Measurements from ENCODE around the gene SARM1. TPM values are rescaled to one million over a fixed set of nuclear protein-coding genes. Genes with fewer than 3 reads are reported as not detected.

SARM1 gene
- total and polyA plus RNA-seq, 9 of the 15 experiments (the other 6 are each of a cell fraction or from before 2014, with no cell fraction given) = 0.04 to 0.55 (median 0.11) TPM; not detected in 2

- POLR2A ChIA-PET = interaction anchor here (0.6 to 1.9 kb wide), 7 partner anchors 9 to 724 kb away, joined by 3 to 8 read pairs (median 4); no protein-coding TSS in a partner anchor
- ATAC-seq = no peak
Measured at GRCh38 chr17:28395426-28395825, 23.9 kb downstream of the SARM1 start.

More at GRCh38 chr17:28395426-28395825, 23.9 kb downstream of the SARM1 start:
- intact Hi-C loops (cut with micrococcal nuclease) = no loop called here
- Histone ChIP-seq H3K9me3 (replicated peaks; ENCODE audit: control insufficient read depth, insufficient read depth, low read depth, low read length) (no peaks in the 10 kb centered on the region), H3K27me3 (ENCODE audit: control insufficient read depth in 2 of 2, insufficient read depth in 2 of 2, low read length in 2 of 2) (no peaks in the 10 kb centered on the region), H3K79me2 (ENCODE audit: control insufficient read depth, insufficient read depth, low read length) (no peaks in the 10 kb centered on the region), H3K9me1 (ENCODE audit: control insufficient read depth, insufficient read depth, low read length) (no peaks in the 10 kb centered on the region), H3K4me2 (ENCODE audit: insufficient read depth, low read length) (no peak overlapping the region), H3K9ac (ENCODE audit: insufficient read depth in 1 of 2, low read depth in 2 of 2, low read length in 2 of 2) (no peak overlapping the region), H3K4me3 (no peak overlapping the region), H4K20me1 (replicated peaks; ENCODE audit: control insufficient read depth, insufficient read depth, low read length) (0 out of 2 replicates have a peak, but pooled peaks cover 8% of the 10 kb centered on the region), H3K36me3 (ENCODE audit: control insufficient read depth, insufficient read depth, low read length) (no peaks in the 10 kb centered on the region), H2AFZ (ENCODE audit: low read depth, low read length) (no peak overlapping the region), H3K4me1 (replicated peaks in 1 of 2; ENCODE audit: control insufficient read depth in 2 of 2, insufficient read depth in 2 of 2, low read length in 2 of 2) (peaks cover 6 to 8% of the 10 kb centered on the region in 2 experiments; a peak in 4 of 5 replicates), H3K27ac (ENCODE audit: extremely low read depth, low read depth, low read length) (no peak overlapping the region)
- WGBS (ENCODE audit: insufficient coverage, low coverage, missing lambda C conversion rate) = 0% methylated on average over 2 of the region's 2 CpGs
- TF ChIP-seq ZBTB43 (CRISPR knock-in tag; IDR thresholded peaks at IDR 0.05) (no peak), ZNF212 (CRISPR knock-in tag; IDR thresholded peaks at IDR 0.05) (no peak), SRSF3 (IDR thresholded peaks at IDR 0.05; ENCODE audit: insufficient read depth, low read length) (no peak), XRCC4 (IDR thresholded peaks at IDR 0.05; ENCODE audit: extremely low read depth, insufficient read depth, insufficient read length) (no peak), ZNF253 (CRISPR knock-in tag; conservative IDR thresholded peaks at IDR 0.05) (no peak), TEAD2 (tag; IDR thresholded peaks at IDR 0.05) (no peak), ZC3H8 (IDR thresholded peaks at IDR 0.05) (no peak), BHLHE40 (IDR thresholded peaks at IDR 0.05; ENCODE audit: low read length) (no peak), SAP30 (IDR thresholded peaks at IDR 0.05; ENCODE audit: borderline replicate concordance, insufficient read depth, low read depth, low read length, poor library complexity, severe bottlenecking) (no peak), ARID1B (IDR thresholded peaks at IDR 0.05) (no peak), MTF1 (CRISPR knock-in tag; IDR thresholded peaks at IDR 0.05; ENCODE audit: borderline replicate concordance) (no peak), HNRNPK (IDR thresholded peaks at IDR 0.05; ENCODE audit: low read depth, low read length, poor library complexity, severe bottlenecking) (no peak), TAF15 (IDR thresholded peaks at IDR 0.05; ENCODE audit: low read depth, low read length) (no peak)
- DNase-seq (ENCODE audit: extremely low read depth in 1 of 4, low spot score in 3 of 4) = no peak
- no TSS peak for BruUV-seq (replicated peaks)
- in situ Hi-C loops (cut with MboI) = no loop called here
- FAIRE-seq = no peak
- CTCF ChIA-PET (ENCODE audit: low intra/inter-chr PET ratio) = no interaction called here

Data from K562 (cell line).